Measurements from ENCODE around the gene TEC.

Gene TEC

GRCh38 chr4:48195853-48196252, 73.8 kb downstream of the TEC start:
- Histone ChIP-seq H3K27me3 (ENCODE audit: control insufficient read depth in 3 of 3, insufficient read depth in 3 of 3, low read depth in 1 of 3, low read length in 3 of 3) (no peaks in the 10 kb centered on the region), H2AFZ (ENCODE audit: low read length) (no peak overlapping the region), H3K4ac (ENCODE audit: low read length) (no peak overlapping the region), H2BK5ac (ENCODE audit: low read length) (no peak overlapping the region), H3K79me1 (ENCODE audit: low read depth, low read length) (no peaks in the 10 kb centered on the region), H2AK5ac (ENCODE audit: low read depth, low read length) (no peak overlapping the region), H2BK15ac (ENCODE audit: low read length) (no peak overlapping the region), H3K9ac (ENCODE audit: low read depth, low read length, poor library complexity) (no peak overlapping the region), H4K91ac (ENCODE audit: low read depth, low read length, poor library complexity) (no peak overlapping the region), H2BK120ac (ENCODE audit: low read depth, low read length) (no peak overlapping the region), H3K27ac (replicated peaks; ENCODE audit: low read length) (no peak overlapping the region), H3K4me2 (ENCODE audit: insufficient read depth, low read length, poor library complexity, severe bottlenecking) (no peak overlapping the region), H3K36me3 (replicated peaks in 1 of 2; ENCODE audit: control insufficient read depth in 2 of 2, insufficient read depth in 2 of 2, low read length in 2 of 2) (no peaks in the 10 kb centered on the region), H3K4me1 (ENCODE audit: control insufficient read depth in 2 of 2, insufficient read depth in 1 of 2, low read depth in 1 of 2, low read length in 2 of 2) (no peaks in the 10 kb centered on the region), H3K9me3 (replicated peaks in 1 of 2; ENCODE audit: control insufficient read depth in 2 of 2, insufficient read depth in 1 of 2, low read depth in 1 of 2, low read length in 2 of 2) (no peaks in the 10 kb centered on the region), H3K14ac (ENCODE audit: low read length) (no peak overlapping the region), H2BK12ac (ENCODE audit: low read length) (no peak overlapping the region), H3K23ac (ENCODE audit: low read depth, low read length, poor library complexity) (no peak overlapping the region), H4K8ac (ENCODE audit: low read depth, low read length) (no peak overlapping the region), H3K18ac (ENCODE audit: low read length) (no peak overlapping the region), H3K4me3 (ENCODE audit: low read length in 2 of 2) (no peak overlapping the region)
- no peak for DNase-seq (ENCODE audit: low spot score)
- WGBS, 2 donors (ENCODE audit: extremely low coverage in 2 of 2, insufficient read length in 2 of 2, insufficient replicate concordance in 1 of 2) = no CpG with 5 or more reads among the region's 3 CpGs

- Histone ChIP-seq H2BK5ac (ENCODE audit: low read length) (no peak overlapping the region), H3K36me3 (replicated peaks in 1 of 2; ENCODE audit: control insufficient read depth in 2 of 2, insufficient read depth in 2 of 2, low read length in 2 of 2) (no peaks in the 10 kb centered on the region), H4K8ac (ENCODE audit: low read depth, low read length) (no peak overlapping the region), H3K4me2 (ENCODE audit: insufficient read depth, low read length, poor library complexity, severe bottlenecking) (no peak overlapping the region), H2AK5ac (ENCODE audit: low read depth, low read length) (no peak overlapping the region), H3K4me1 (ENCODE audit: control insufficient read depth in 2 of 2, insufficient read depth in 1 of 2, low read depth in 1 of 2, low read length in 2 of 2) (no peaks in the 10 kb centered on the region), H3K4me3 (ENCODE audit: low read length in 2 of 2) (no peak overlapping the region), H2BK15ac (ENCODE audit: low read length) (no peak overlapping the region), H3K27me3 (ENCODE audit: control insufficient read depth in 3 of 3, insufficient read depth in 3 of 3, low read depth in 1 of 3, low read length in 3 of 3) (no peaks in the 10 kb centered on the region), H3K79me1 (ENCODE audit: low read depth, low read length) (no peaks in the 10 kb centered on the region), H3K23ac (ENCODE audit: low read depth, low read length, poor library complexity) (no peak overlapping the region), H2AFZ (ENCODE audit: low read length) (no peak overlapping the region), H3K18ac (ENCODE audit: low read length) (no peak overlapping the region), H3K9ac (ENCODE audit: low read depth, low read length, poor library complexity) (no peak overlapping the region), H3K27ac (replicated peaks; ENCODE audit: low read length) (no peak overlapping the region), H3K4ac (ENCODE audit: low read length) (no peak overlapping the region), H4K91ac (ENCODE audit: low read depth, low read length, poor library complexity) (no peak overlapping the region), H3K14ac (ENCODE audit: low read length) (no peak overlapping the region), H2BK12ac (ENCODE audit: low read length) (no peak overlapping the region), H3K9me3 (replicated peaks in 1 of 2; ENCODE audit: control insufficient read depth in 2 of 2, insufficient read depth in 1 of 2, low read depth in 1 of 2, low read length in 2 of 2) (no peaks in the 10 kb centered on the region), H2BK120ac (ENCODE audit: low read depth, low read length) (no peak overlapping the region)
- DNase-seq (ENCODE audit: low spot score) = no peak
- WGBS, 2 donors (ENCODE audit: extremely low coverage in 2 of 2, insufficient read length in 2 of 2, insufficient replicate concordance in 1 of 2) = no CpG with 5 or more reads among the region's 3 CpGs
These were observed 74.3 kb downstream of the TEC start for GRCh38 chr4:48195374-48195773.

- no peak overlapping the region for H3K4me2 ChIP-seq (ENCODE audit: insufficient read depth, low read length, poor library complexity, severe bottlenecking)
- H2BK120ac ChIP-seq (ENCODE audit: low read depth, low read length) = no peak overlapping the region
- no peak overlapping the region for H3K4ac ChIP-seq (ENCODE audit: low read length)
- H3K4me1 ChIP-seq (ENCODE audit: control insufficient read depth in 2 of 2, insufficient read depth in 1 of 2, low read depth in 1 of 2, low read length in 2 of 2) = no peaks in the 10 kb centered on the region
- no peak overlapping the region for H3K23ac ChIP-seq (ENCODE audit: low read depth, low read length, poor library complexity)
- H2BK12ac ChIP-seq (ENCODE audit: low read length) = no peak overlapping the region
- no peaks in the 10 kb centered on the region for H3K27me3 ChIP-seq (ENCODE audit: control insufficient read depth in 3 of 3, insufficient read depth in 3 of 3, low read depth in 1 of 3, low read length in 3 of 3)
- H3K79me1 ChIP-seq (ENCODE audit: low read depth, low read length) = no peaks in the 10 kb centered on the region
- no peak overlapping the region for H3K14ac ChIP-seq (ENCODE audit: low read length)
- H2BK5ac ChIP-seq (ENCODE audit: low read length) = no peak overlapping the region
- no peak overlapping the region for H3K27ac ChIP-seq (replicated peaks; ENCODE audit: low read length)
- no peak overlapping the region for H3K9ac ChIP-seq (ENCODE audit: low read depth, low read length, poor library complexity)
- H3K18ac ChIP-seq (ENCODE audit: low read length) = no peak overlapping the region
- H3K9me3 ChIP-seq (replicated peaks in 1 of 2; ENCODE audit: control insufficient read depth in 2 of 2, insufficient read depth in 1 of 2, low read depth in 1 of 2, low read length in 2 of 2) = no peaks in the 10 kb centered on the region
- H2AFZ ChIP-seq (ENCODE audit: low read length) = no peak overlapping the region
- DNase-seq (ENCODE audit: low spot score) = no peak
- WGBS, 2 donors (ENCODE audit: extremely low coverage in 2 of 2, insufficient read length in 2 of 2, insufficient replicate concordance in 1 of 2) = no CpG with 5 or more reads among the region's 1 CpG
- no peak overlapping the region for H4K91ac ChIP-seq (ENCODE audit: low read depth, low read length, poor library complexity)
- H3K36me3 ChIP-seq (replicated peaks in 1 of 2; ENCODE audit: control insufficient read depth in 2 of 2, insufficient read depth in 2 of 2, low read length in 2 of 2) = no peaks in the 10 kb centered on the region
- H4K8ac ChIP-seq (ENCODE audit: low read depth, low read length) = no peak overlapping the region
- no peak overlapping the region for H3K4me3 ChIP-seq (ENCODE audit: low read length in 2 of 2)
- no peak overlapping the region for H2AK5ac ChIP-seq (ENCODE audit: low read depth, low read length)
- no peak overlapping the region for H2BK15ac ChIP-seq (ENCODE audit: low read length)
These were observed 74.7 kb downstream of the TEC start for GRCh38 chr4:48194971-48195370.

GRCh38 chr4:48193921-48194468, 75.6 kb downstream of the TEC start:
- Histone ChIP-seq H2BK12ac (ENCODE audit: low read length) (no peak overlapping the region), H3K36me3 (replicated peaks in 1 of 2; ENCODE audit: control insufficient read depth in 2 of 2, insufficient read depth in 2 of 2, low read length in 2 of 2) (no peaks in the 10 kb centered on the region), H4K8ac (ENCODE audit: low read depth, low read length) (no peak overlapping the region), H3K14ac (ENCODE audit: low read length) (no peak overlapping the region), H3K79me1 (ENCODE audit: low read depth, low read length) (no peaks in the 10 kb centered on the region), H3K9ac (ENCODE audit: low read depth, low read length, poor library complexity) (no peak overlapping the region), H3K18ac (ENCODE audit: low read length) (no peak overlapping the region), H2BK15ac (ENCODE audit: low read length) (no peak overlapping the region), H2BK120ac (ENCODE audit: low read depth, low read length) (no peak overlapping the region), H3K23ac (ENCODE audit: low read depth, low read length, poor library complexity) (no peak overlapping the region), H3K27me3 (ENCODE audit: control insufficient read depth in 3 of 3, insufficient read depth in 3 of 3, low read depth in 1 of 3, low read length in 3 of 3) (no peaks in the 10 kb centered on the region), H3K4ac (ENCODE audit: low read length) (no peak overlapping the region), H2AFZ (ENCODE audit: low read length) (no peak overlapping the region), H3K4me1 (ENCODE audit: control insufficient read depth in 2 of 2, insufficient read depth in 1 of 2, low read depth in 1 of 2, low read length in 2 of 2) (no peaks in the 10 kb centered on the region), H3K27ac (replicated peaks; ENCODE audit: low read length) (no peak overlapping the region), H3K4me3 (ENCODE audit: low read length in 2 of 2) (no peak overlapping the region), H4K91ac (ENCODE audit: low read depth, low read length, poor library complexity) (no peak overlapping the region), H3K9me3 (replicated peaks in 1 of 2; ENCODE audit: control insufficient read depth in 2 of 2, insufficient read depth in 1 of 2, low read depth in 1 of 2, low read length in 2 of 2) (no peaks in the 10 kb centered on the region), H2BK5ac (ENCODE audit: low read length) (no peak overlapping the region), H2AK5ac (ENCODE audit: low read depth, low read length) (no peak overlapping the region), H3K4me2 (ENCODE audit: insufficient read depth, low read length, poor library complexity, severe bottlenecking) (no peak overlapping the region)
- DNase-seq (ENCODE audit: low spot score) = no peak
- WGBS, 2 donors (ENCODE audit: extremely low coverage in 2 of 2, insufficient read length in 2 of 2, insufficient replicate concordance in 1 of 2) = no CpG with 5 or more reads among the region's 3 CpGs

Measured in neuronal stem cell (in vitro differentiated cells).